ENCODE measurements around the gene SMTN. TPM values are rescaled to one million over a fixed set of nuclear protein-coding genes. Genes with fewer than 3 reads are reported as not detected.

SMTN gene
- total and polyA plus RNA-seq, 10 of the 15 experiments (the other 5 are each of a cell fraction or from before 2014, with no cell fraction given), result 0.92 to 21.9 (median 4.8) TPM

- in situ Hi-C loops (cut with MboI), result no loop called here
Measured at GRCh38 chr22:31144223-31144622, 63.1 kb downstream of the SMTN start.

More at GRCh38 chr22:31144223-31144622, 63.1 kb downstream of the SMTN start:
- H3K9ac ChIP-seq (ENCODE audit: control insufficient read depth, insufficient read depth, low read length), result no peak overlapping the region
- ChIA-PET SMC1A (ENCODE audit: uncharacterized antibody, unreplicated experiment) (no interaction called here), POLR2A (no interaction called here), RAD21 (ENCODE audit: unreplicated experiment) (no interaction called here), CTCF (interaction anchor here (1.0 kb wide), 1 partner anchor 36 kb away, joined by 7 read pairs; no protein-coding TSS in a partner anchor)
- H3K4me1 ChIP-seq (ENCODE audit: control insufficient read depth, insufficient read depth, low read length), result no peaks in the 10 kb centered on the region
- no peak overlapping the region for H3K4me3 ChIP-seq
- H3K36me3 ChIP-seq (ENCODE audit: control insufficient read depth in 2 of 2, insufficient read depth in 2 of 2, low read length in 1 of 2), result no peaks in the 10 kb centered on the region
- no peaks in the 10 kb centered on the region for H3K9me3 ChIP-seq (replicated peaks; ENCODE audit: control insufficient read depth, insufficient read depth, low read length)
- H3K79me2 ChIP-seq (ENCODE audit: control insufficient read depth, insufficient read depth, low read length), result no peaks in the 10 kb centered on the region
- no peak overlapping the region for H3K27ac ChIP-seq (ENCODE audit: control insufficient read depth, insufficient read depth)
- no peak for ATAC-seq
- DNase-seq (ENCODE audit: low read depth, low spot score), result no peak
- no peak for FAIRE-seq
- H3K4me2 ChIP-seq (ENCODE audit: control insufficient read depth, insufficient read depth), result no peak overlapping the region
- no peak overlapping the region for H2AFZ ChIP-seq (ENCODE audit: control insufficient read depth, low read depth, low read length)
- intact Hi-C loops (cut with micrococcal nuclease; ENCODE audit: unreplicated experiment), result no loop called here
- H4K20me1 ChIP-seq (ENCODE audit: control insufficient read depth, insufficient read depth), result no peaks in the 10 kb centered on the region
- H3K27me3 ChIP-seq (replicated peaks in 1 of 2; ENCODE audit: control insufficient read depth in 2 of 2, insufficient read depth in 2 of 2, low read length in 1 of 2), result no peaks in the 10 kb centered on the region; a peak in 2 of 4 replicates
- TF ChIP-seq STAT1 (conservative IDR thresholded peaks at IDR 0.05) (no peak), PML (IDR thresholded peaks at IDR 0.05; ENCODE audit: low read length) (no peak), NFYA (IDR thresholded peaks at IDR 0.05; ENCODE audit: borderline replicate concordance, low read depth, low read length) (no peak), JUND (IDR thresholded peaks at IDR 0.05; ENCODE audit: low read depth, low read length) (no peak), RFX5 (IDR thresholded peaks at IDR 0.05; ENCODE audit: low read depth, low read length) (no peak), POU2F2 (IDR thresholded peaks at IDR 0.05; ENCODE audit: borderline replicate concordance, low read depth, low read length) (no peak), POLR2A (IDR thresholded peaks at IDR 0.05; ENCODE audit: low read depth, low read length) (no peak), FOS (IDR thresholded peaks at IDR 0.05; ENCODE audit: borderline replicate concordance, extremely low read depth, insufficient read length) (no peak), ZNF24 (IDR thresholded peaks at IDR 0.05) (no peak), PBX3 (IDR thresholded peaks at IDR 0.05; ENCODE audit: insufficient replicate concordance, low read depth, low read length) (no peak)
- TF ChIP-seq, protein P1, sequence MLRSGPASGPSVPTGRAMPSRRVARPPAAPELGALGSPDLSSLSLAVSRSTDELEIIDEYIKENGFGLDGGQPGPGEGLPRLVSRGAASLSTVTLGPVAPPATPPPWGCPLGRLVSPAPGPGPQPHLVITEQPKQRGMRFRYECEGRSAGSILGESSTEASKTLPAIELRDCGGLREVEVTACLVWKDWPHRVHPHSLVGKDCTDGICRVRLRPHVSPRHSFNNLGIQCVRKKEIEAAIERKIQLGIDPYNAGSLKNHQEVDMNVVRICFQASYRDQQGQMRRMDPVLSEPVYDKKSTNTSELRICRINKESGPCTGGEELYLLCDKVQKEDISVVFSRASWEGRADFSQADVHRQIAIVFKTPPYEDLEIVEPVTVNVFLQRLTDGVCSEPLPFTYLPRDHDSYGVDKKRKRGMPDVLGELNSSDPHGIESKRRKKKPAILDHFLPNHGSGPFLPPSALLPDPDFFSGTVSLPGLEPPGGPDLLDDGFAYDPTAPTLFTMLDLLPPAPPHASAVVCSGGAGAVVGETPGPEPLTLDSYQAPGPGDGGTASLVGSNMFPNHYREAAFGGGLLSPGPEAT (IDR thresholded peaks at IDR 0.05; ENCODE audit: low read depth), result no peak
- TF ChIP-seq, protein P2, sequence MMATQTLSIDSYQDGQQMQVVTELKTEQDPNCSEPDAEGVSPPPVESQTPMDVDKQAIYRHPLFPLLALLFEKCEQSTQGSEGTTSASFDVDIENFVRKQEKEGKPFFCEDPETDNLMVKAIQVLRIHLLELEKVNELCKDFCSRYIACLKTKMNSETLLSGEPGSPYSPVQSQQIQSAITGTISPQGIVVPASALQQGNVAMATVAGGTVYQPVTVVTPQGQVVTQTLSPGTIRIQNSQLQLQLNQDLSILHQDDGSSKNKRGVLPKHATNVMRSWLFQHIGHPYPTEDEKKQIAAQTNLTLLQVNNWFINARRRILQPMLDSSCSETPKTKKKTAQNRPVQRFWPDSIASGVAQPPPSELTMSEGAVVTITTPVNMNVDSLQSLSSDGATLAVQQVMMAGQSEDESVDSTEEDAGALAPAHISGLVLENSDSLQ (IDR thresholded peaks at IDR 0.05), result no peak
- BruUV-seq (replicated peaks), result no TSS peak
